Epithelial cell of proximal tubule (primary cell): ENCODE measurements around the gene ZCCHC7. TPM values are rescaled to one million over a fixed set of nuclear protein-coding genes. Genes with fewer than 3 reads are reported as not detected.

Experiments
- DNase-seq: peaks from one replicate; pipeline ENCODE4 v3.0.0-alpha.2; 2011; ENCODE audit warnings: low read depth
- H3K4me3 ChIP-seq: 2 replicates; pipeline ENCODE4 v1.5.1; 2011; ENCODE audit warnings: low read depth, mild to moderate bottlenecking, low read length
- total RNA-seq: library from RNA; depleted of rRNA; stranded (reverse); fragments of >200 nt; gene quantifications from 2 replicates; pipeline ENCODE4 v1.2.3, GENCODE V29; 2015
- TF ChIP-seq, protein P1 (sequence below): conservative IDR thresholded peaks from 2 replicates; pipeline ENCODE4 v1.5.1; 2012; ENCODE audit warnings: low read depth, mild to moderate bottlenecking, low read length

The ZCCHC7 gene
- total RNA-seq, 1 donor from 2014 or later: 13.3 TPM

DNA sequence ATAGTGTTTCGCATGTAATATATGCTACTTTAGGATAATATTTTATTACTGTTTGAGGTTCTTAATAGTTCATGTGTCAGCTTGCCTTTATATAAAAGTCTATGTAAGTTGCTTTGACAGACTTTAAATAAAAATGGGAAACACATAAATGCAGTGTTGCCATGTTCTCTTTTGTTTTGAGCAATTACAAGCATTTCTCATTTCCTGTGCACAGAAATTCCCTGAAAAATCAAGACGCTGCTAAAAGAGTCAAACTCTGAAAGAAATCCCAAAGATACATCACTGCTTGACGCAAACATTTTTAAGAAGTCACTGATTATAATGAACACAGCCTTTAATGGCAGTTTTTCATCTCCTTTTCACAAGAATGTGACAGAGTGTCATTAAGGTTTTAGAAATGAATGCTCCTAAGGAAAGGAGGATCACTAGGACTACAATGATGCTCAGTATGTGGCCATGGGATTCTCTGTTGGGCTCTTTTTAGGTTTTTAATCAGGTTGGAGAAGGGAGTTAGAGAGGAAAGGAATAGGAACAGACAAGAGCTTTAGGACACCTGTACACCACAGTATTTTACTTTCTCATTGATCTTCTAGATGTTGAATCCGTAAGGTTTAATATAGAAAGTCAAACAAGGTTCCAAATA, 29.4 kb downstream of the ZCCHC7 start:
- TF ChIP-seq, protein P1, sequence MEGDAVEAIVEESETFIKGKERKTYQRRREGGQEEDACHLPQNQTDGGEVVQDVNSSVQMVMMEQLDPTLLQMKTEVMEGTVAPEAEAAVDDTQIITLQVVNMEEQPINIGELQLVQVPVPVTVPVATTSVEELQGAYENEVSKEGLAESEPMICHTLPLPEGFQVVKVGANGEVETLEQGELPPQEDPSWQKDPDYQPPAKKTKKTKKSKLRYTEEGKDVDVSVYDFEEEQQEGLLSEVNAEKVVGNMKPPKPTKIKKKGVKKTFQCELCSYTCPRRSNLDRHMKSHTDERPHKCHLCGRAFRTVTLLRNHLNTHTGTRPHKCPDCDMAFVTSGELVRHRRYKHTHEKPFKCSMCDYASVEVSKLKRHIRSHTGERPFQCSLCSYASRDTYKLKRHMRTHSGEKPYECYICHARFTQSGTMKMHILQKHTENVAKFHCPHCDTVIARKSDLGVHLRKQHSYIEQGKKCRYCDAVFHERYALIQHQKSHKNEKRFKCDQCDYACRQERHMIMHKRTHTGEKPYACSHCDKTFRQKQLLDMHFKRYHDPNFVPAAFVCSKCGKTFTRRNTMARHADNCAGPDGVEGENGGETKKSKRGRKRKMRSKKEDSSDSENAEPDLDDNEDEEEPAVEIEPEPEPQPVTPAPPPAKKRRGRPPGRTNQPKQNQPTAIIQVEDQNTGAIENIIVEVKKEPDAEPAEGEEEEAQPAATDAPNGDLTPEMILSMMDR: no peak
- DNase-seq: no peak
- H3K4me3 ChIP-seq: no peak overlapping the region

DNA sequence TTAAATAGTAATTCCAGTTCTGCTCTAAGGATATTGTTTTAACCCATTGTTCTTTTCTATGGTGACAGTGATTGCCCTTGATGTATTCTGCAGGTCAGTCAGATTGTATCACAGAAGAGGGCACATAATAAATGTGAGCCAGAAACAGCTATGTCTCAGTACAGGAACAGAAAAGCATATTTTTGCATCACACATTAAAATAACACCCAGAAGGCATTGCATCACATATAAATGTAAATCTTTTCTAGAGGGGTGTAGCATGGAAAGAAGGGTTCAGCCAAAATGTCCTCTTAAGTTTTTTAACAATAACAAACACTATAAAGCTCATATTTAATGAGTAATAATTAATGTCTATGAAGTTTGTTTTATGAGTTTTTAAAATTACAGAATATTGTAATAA, 30.0 kb downstream of the ZCCHC7 start:
- H3K4me3 ChIP-seq: no peak overlapping the region
- no peak for DNase-seq
- TF ChIP-seq, protein P1: no peak

DNA sequence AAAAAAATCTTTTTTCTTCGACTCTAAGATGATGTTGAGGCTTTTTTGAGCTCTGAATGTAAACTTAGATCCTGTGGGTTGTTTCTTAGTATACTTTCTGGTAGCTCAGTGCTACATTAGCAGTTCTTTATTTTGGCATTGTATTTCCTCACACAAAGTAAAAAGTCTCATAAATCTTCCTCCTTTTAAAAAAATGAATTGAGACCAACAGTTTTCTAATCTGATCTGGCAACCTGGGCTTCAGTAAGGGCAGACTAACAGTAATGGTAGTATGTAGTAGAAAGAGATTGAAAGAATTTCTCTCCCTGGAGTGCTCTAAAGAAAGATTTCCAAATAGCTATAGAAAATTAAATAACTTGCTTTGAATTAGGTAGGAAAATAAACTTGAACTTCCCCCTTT, 31.4 kb downstream of the ZCCHC7 start:
- DNase-seq: no peak
- TF ChIP-seq, protein P1: no peak

DNA sequence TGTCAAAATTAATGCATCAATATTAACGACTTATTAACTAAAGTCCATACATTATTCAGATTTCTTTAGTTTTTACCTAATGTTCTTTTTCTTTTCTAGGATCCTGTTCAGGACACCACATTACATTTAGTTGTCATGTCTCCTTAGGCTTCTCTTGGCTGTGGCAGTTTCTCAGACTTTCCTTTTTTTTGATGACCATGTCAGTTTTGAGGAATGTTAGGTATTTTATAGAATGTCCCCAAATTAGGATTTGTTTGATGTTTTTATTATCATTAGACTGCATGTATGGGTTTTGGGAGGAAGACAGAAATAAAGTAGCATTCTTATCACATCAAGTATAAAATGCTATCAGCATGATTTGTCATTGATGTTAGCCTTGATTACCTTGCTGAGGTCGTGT, 32.0 kb downstream of the ZCCHC7 start:
- TF ChIP-seq, protein P1: no peak
- no peak overlapping the region for H3K4me3 ChIP-seq
- no peak for DNase-seq

More for the DNA sequence above, 31.4 kb downstream of the ZCCHC7 start:
- H3K4me3 ChIP-seq: no peak overlapping the region

DNA sequence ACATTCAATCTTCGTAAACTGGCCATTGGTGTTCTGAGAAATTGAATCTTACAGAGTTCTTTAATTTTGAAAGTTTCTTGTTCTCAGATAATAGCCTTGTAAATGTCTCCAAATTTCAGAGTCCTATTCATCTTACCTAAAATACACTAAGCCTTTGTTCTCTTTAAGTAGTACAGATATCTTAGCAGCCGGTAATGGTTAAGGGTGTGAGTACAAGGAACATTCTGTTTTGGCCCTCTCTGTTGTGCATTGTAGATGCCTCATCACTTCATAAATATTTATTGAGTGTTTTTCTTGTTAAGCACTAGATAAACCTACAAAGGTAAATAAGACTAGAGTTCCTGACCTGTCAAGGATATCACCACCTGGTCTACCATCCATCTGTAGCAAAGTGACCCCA, 35.2 kb downstream of the ZCCHC7 start:
- TF ChIP-seq, protein P1: no peak
- no peak for DNase-seq
- no peak overlapping the region for H3K4me3 ChIP-seq

DNA sequence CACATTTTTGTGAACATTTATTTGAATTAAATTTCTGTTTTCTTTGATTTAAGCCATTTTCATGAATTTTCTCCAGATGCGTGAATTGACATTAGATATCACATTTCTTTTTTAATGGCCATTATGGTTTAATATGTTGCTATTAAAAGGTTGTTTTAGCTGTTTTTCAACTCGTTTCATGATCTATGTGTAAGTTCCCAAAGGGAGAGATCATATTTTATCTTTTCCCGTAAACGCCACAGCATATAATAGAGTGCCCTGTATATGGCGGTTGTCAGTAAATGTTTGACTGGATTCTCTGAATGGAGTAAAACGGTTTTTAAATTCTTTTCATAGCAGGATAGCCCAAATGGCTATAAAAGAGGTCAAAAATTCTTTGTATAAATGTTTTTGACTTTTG, 35.8 kb downstream of the ZCCHC7 start:
- TF ChIP-seq, protein P1: no peak
- H3K4me3 ChIP-seq: no peak overlapping the region
- DNase-seq: no peak

DNA sequence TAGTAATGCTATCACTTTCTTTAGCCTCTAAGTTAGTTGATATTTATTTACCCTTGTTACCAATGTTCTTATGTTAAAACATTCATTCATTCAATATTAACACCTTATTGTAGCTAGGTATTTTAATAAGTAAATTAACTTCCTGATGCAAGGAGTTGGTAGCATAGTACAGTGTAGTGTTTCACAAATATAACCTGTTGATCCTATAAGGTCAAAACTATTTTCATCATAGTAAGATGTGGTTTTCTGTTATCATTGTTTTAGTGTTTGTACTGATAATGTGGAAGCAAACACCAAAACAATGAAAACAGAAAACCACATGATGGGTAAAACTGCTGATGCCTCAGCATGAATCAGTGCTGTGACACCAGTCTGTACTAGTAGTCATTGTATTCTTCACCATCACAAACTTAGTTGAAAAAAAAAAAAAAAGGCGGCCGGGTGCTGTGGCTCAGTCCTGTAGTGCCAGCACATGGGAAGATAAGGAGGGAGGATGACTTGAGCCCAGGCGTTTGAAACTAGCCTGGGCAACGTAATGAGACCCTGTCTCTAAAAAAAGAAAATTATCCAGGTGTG, 36.5 kb downstream of the ZCCHC7 start:
- no peak overlapping the region for H3K4me3 ChIP-seq
- TF ChIP-seq, protein P1: no peak
- DNase-seq: peak; percentile 15
